WTC11 (cell line): ENCODE results near the gene GPD1. TPM values are rescaled to one million over a fixed set of nuclear protein-coding genes. Genes with fewer than 3 reads are reported as not detected.

ENCODE experiments used
- CTCF ChIP-seq: fragments of 200-600 bp; IDR thresholded peaks from 2 replicates; pipeline ENCODE4 v1.8.0; 2022; ENCODE audit warnings: antibody characterized with exemption
- ELF4 ChIP-seq: sonication (generic); formaldehyde crosslinking; IDR thresholded peaks from 2 replicates; pipeline ENCODE4 v1.8.1; 2022; ENCODE audit warnings: low read depth, mild to moderate bottlenecking, moderate library complexity, missing genetic modification reagents
- ERG ChIP-seq: fragments of 250-450 bp; sonication (Bioruptor Pico); IDR thresholded peaks from 2 replicates; pipeline ENCODE4 v1.8.0; 2021; ENCODE audit warnings: mild to moderate bottlenecking
- FOXP1 ChIP-seq: sonication (generic); formaldehyde crosslinking; IDR thresholded peaks from 2 replicates; pipeline ENCODE4 v1.8.0; 2022; ENCODE audit warnings: missing genetic modification reagents, mild to moderate bottlenecking, moderate library complexity, borderline replicate concordance
- FOXP4 ChIP-seq: sonication (generic); formaldehyde crosslinking; IDR thresholded peaks from 2 replicates; pipeline ENCODE4 v1.8.0; 2022; ENCODE audit warnings: mild to moderate bottlenecking, missing genetic modification reagents
- HMGA2 ChIP-seq: fragments of 250-450 bp; sonication (Bioruptor Pico); IDR thresholded peaks from 2 replicates; pipeline ENCODE4 v1.4.0; 2021; ENCODE audit warnings: mild to moderate bottlenecking, moderate library complexity
- MAX ChIP-seq: sonication (generic); formaldehyde crosslinking; IDR thresholded peaks from 2 replicates; pipeline ENCODE4 v1.8.0; 2022; ENCODE audit warnings: mild to moderate bottlenecking, missing genetic modification reagents
- PREB ChIP-seq: sonication (generic); formaldehyde crosslinking; IDR thresholded peaks from 2 replicates; pipeline ENCODE4 v1.8.1; 2022; ENCODE audit warnings: mild to moderate bottlenecking, missing genetic modification reagents, moderate library complexity, borderline replicate concordance
- RELA ChIP-seq: sonication (generic); formaldehyde crosslinking; IDR thresholded peaks from 2 replicates; pipeline ENCODE4 v1.8.1; 2022; ENCODE audit warnings: missing genetic modification reagents, mild to moderate bottlenecking, borderline replicate concordance
- SOX15 ChIP-seq: fragments of 250-450 bp; sonication (Bioruptor Pico); IDR thresholded peaks from 2 replicates; pipeline ENCODE4 v1.9.0; 2021; ENCODE audit warnings: mild to moderate bottlenecking
- SP1 ChIP-seq: sonication (generic); formaldehyde crosslinking; conservative IDR thresholded peaks from 2 replicates; pipeline ENCODE4 v1.8.1; 2022; ENCODE audit warnings: missing genetic modification reagents
- STAT6 ChIP-seq: sonication (generic); formaldehyde crosslinking; conservative IDR thresholded peaks from 2 replicates; pipeline ENCODE4 v1.8.1; 2023; ENCODE audit warnings: mild to moderate bottlenecking, low read depth, missing genetic modification reagents, moderate library complexity
- TEAD1 ChIP-seq: sonication (generic); formaldehyde crosslinking; IDR thresholded peaks from 2 replicates; pipeline ENCODE4 v1.8.0; 2022; ENCODE audit warnings: mild to moderate bottlenecking, missing genetic modification reagents
- USF2 ChIP-seq: sonication (generic); formaldehyde crosslinking; IDR thresholded peaks from 2 replicates; pipeline ENCODE4 v1.8.1; 2023; ENCODE audit warnings: mild to moderate bottlenecking, missing genetic modification reagents, moderate library complexity
- ZNF121 ChIP-seq: sonication (generic); formaldehyde crosslinking; IDR thresholded peaks from 2 replicates; pipeline ENCODE4 v1.8.0; 2023; ENCODE audit warnings: missing genetic modification reagents
- ZNF263 ChIP-seq: sonication (generic); formaldehyde crosslinking; IDR thresholded peaks from 2 replicates; pipeline ENCODE4 v1.8.1; 2022; ENCODE audit warnings: low read depth, mild to moderate bottlenecking, moderate library complexity, missing genetic modification reagents
- ZNF416 ChIP-seq: fragments of 250-450 bp; sonication (Bioruptor Pico); IDR thresholded peaks from 2 replicates; pipeline ENCODE4 v1.9.0; 2021; ENCODE audit warnings: mild to moderate bottlenecking, inconsistent platforms
- total RNA-seq: library from RNA; stranded (reverse); gene quantifications from 3 replicates; pipeline ENCODE4 v1.2.3, GENCODE V29; 2021

The GPD1 gene
- total RNA-seq, 1 experiment from 2014 or later: 0.77 TPM

GRCh38 chr12:50055831-50056638, 47.8 kb upstream of the GPD1 start (continued):
- TF ChIP-seq CTCF (peak; percentile 94), STAT6 (no peak), ELF4 (CRISPR knock-in tag) (no peak), TEAD1 (CRISPR knock-in tag) (no peak), FOXP1 (CRISPR knock-in tag) (0 out of 2 replicates have a peak, but pooled peaks have one; percentile 15), SOX15 (CRISPR knock-in tag) (no peak), ZNF263 (no peak), SP1 (CRISPR knock-in tag) (no peak), ERG (CRISPR knock-in tag) (no peak), MAX (CRISPR knock-in tag) (peak; percentile 80), PREB (no peak), FOXP4 (no peak), HMGA2 (CRISPR knock-in tag) (no peak), ZNF416 (CRISPR knock-in tag) (no peak), ZNF121 (CRISPR knock-in tag) (no peak), USF2 (CRISPR knock-in tag) (0 out of 2 replicates have a peak, but pooled peaks have one; percentile 8), RELA (no peak)
